ENCODE results near the gene DLGAP3.
"Not testable (repeated sequence)": the region's sequence is repeated elsewhere in the genome, so short reads cannot be mapped to it uniquely, and the experiment has no call there.

The DLGAP3 gene

GRCh38 chr1:34828611-34829010 lies 100.8 kb downstream of the DLGAP3 start:
- DNase-seq, result no peak

GRCh38 chr1:34827341-34827941 lies 102.0 kb downstream of the DLGAP3 start:
- no peak for DNase-seq

GRCh38 chr1:34825455-34826091 lies 103.9 kb downstream of the DLGAP3 start:
- no peak for DNase-seq

GRCh38 chr1:34824817-34825454 lies 104.5 kb downstream of the DLGAP3 start:
- DNase-seq, result no peak

GRCh38 chr1:34822202-34822601 lies 107.2 kb downstream of the DLGAP3 start:
- no peak for DNase-seq

GRCh38 chr1:34818862-34819261 lies 110.6 kb downstream of the DLGAP3 start:
- DNase-seq, result not testable (repeated sequence)

GRCh38 chr1:34816778-34817177 lies 112.7 kb downstream of the DLGAP3 start:
- no peak for DNase-seq

- DNase-seq, result no peak
Observed at GRCh38 chr1:34816332-34816731, 113.1 kb downstream of the DLGAP3 start.

Data from stimulated activated CD4-positive, alpha-beta T cell treated with anti-CD3 and anti-CD28 coated beads, Interleukin-15, amount 100 ng/mL, for 24 hours (primary cell).